Stimulated activated CD4-positive, alpha-beta T cell treated with anti-CD3 and anti-CD28 coated beads, Interleukin-12 subunit alpha, Interleukin-12 subunit beta, amount 100 ng/mL, for 4 hours (primary cell): ENCODE data around the gene ABL2.

Source experiments
- DNase-seq: peaks from one replicate; pipeline ENCODE4 v3.0.0-alpha.2; 2020

Gene ABL2

DNA sequence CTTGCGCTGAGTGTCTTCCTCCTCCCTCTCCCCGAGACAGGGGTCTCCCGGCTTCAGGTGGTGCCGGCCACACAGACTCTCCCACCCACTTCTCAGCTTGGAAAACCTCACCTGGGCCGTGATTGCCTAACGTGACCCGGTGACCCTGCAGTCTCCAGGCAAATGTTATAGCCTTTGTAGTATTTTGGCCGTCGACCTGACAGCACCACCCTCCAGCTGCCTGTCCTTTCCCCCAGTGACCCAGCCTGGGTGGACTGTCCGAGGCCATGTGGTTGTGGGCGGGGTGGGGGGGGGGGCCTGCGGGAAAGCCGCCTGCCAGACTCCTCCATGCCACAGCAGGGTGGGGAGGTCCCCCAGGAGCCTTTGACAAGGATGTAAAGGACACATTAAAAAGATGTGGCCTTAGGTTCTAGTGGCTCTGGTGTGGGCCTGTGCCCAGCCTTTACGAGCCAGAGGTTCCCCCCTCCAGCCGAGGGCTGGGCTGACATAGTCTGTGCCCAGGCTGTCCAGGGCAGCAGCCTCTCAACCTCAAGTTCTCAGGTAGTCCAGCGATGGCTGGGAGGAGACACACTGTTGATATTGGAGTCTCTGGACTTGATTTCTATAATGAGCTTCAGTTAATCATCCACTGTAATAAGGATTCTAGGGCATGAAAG, 139.5 kb downstream of the ABL2 start:
- no peak for DNase-seq

DNA sequence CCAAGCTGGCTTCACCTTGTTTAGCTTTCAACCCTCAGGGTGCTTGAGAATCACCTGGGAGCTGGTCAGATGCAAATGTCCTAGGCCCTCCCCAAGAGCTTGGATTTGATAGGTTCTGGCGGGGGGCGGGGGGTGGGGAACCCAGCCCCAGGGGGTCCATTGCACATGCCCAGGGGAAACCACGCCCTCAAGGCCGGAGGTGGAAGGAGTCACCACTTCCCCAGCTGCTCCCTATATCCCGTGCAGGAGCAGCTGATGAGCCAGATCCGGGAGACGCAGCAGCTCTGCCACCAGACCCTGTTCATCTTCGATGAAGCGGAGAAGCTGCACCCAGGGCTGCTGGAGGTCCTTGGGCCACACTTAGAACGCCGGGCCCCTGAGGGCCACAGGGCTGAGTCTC, 141.8 kb downstream of the ABL2 start:
- no peak for DNase-seq

DNA sequence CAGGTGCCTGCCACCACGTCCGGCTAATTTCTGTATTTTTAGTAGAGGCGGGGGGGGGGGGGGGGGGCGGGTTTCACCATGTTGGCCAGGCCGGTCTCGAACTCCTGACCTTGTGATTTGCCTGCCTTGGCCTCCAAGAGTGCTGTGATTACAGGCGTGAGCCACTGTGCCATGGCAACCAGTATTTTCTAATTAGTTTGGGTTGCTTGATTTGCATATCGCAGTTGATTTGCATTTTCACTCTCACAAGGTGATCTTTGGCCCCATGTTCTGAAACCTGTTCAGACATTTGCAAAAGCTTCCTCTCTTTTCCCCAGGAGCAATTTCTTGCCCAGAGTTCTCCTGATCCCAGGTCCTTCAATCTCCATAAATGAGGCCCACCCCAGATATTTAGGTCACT, 145.9 kb downstream of the ABL2 start:
- no peak for DNase-seq

DNA sequence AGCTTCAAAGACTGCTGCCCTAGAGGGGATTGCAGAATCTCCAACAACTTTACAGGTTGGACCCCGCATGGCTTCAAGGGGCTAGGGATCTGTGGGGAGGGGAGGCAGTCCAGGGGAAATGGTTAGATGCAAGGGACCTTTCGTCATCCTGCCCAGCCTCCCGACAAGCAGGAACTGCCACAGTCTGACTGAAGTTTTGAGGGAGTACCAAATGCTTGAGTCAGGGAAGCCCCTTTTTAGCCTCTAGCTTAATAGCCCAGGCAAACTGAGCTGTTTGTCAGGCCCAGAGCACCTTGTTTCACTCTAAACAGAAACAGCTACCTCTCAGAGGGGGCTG, 146.5 kb downstream of the ABL2 start:
- DNase-seq, result no peak

DNA sequence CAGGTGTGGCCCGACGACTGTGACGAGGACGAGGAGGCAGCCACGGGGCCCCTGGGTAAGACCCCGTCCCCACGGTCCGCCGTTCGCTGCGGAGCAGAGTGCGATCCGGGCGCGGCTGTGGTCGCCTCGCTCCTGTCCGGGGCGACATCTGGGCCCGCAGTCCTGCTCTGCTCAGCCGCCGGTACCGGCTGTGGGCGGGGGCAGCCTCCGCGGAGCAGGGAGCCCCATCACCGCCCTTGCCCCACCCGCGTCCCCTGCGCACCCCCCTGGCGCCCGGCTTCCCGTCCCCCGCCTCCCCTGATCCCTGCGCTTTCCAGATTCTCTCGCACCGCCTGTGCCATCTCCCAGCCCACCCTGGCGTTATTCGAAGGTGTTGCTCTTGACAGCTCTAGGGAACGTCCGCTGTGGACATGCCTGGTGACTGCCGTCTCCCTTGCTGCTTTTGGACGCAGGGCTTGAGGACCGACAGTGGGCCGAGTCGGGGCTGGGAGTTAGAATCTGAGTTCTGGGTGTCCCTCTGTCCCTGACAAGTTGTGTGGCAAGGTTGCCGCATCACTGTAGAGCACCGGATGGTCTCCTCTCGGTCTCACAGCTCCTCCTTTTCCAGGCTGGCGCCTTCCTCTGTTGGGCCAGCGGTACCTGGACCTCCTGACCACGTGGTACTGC, 147.0 kb downstream of the ABL2 start:
- DNase-seq, result peak; percentile 35

DNA sequence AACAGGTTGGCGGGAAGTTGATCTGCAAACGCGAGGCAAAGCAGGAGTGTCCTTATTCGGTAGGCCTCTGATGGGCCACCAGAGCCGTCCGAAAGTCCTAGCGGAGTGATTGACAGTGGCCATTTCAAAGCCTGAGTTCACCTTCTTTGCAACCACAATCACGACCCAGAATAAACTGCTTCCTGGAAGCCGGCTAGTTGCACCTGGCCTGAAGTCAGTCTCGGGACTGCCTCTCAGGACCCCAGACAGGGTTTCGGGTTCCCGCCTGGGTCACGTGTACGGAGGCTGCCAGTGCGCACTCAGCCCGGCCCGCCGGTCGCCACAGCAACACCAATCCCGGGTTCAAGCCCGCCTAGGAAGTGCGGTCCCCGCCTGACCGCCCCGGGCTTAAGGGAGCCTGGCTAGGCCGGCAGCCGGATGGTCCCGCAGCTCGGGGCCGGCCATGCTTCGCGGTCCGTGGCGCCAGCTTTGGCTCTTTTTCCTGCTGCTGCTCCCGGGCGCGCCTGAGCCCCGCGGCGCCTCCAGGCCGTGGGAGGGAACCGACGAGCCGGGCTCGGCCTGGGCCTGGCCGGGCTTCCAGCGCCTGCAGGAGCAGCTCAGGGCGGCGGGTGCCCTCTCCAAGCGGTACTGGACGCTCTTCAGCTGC, 147.7 kb downstream of the ABL2 start, which contains the start of gene TOR3A:
Gene TOR3A (plus strand): TSS at position 384 of the 646 bp plus-strand sequence. CDS start 59 bp downstream, at position 443.
- DNase-seq, result peak; percentile 69

DNA sequence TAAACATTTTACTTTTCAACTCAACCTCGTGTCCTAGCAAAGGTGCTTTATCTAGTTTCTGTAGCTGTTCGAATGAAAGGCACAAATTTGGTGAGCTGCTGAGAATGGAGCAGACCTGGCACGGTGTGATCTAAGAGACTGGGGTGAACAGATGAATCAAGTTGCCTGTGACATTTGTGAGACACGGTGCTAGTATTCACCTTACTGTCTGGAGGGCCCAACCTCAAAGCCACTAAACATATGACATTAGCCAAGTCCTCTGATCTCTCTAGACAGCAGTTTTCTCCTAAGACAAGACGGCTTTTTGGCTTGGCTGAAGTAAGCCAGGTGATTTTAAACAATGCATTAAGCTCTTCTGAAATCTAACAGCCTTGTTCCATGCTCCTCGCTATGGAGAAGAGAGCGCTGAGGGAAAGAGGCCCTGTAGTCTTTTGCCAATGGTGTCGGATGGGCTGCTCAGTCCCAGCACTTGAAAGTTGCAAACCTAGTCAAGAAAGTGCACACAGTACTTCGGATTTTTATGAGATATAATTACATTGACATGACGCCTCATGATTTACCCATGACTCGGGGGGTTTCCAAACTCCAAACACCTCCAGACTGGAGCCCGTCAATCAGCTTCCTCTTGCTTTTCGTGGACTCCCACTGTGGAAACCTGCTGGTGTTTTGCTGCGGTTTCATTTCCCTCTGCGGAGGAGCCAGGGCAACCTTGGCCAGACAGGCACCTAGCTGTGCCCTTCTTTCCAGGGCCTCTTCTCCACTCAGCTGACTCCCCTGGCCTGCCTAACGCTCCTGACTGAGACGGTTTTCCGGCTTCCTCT, 148.4 kb downstream of the ABL2 start:
- DNase-seq, result peak; percentile 21

DNA sequence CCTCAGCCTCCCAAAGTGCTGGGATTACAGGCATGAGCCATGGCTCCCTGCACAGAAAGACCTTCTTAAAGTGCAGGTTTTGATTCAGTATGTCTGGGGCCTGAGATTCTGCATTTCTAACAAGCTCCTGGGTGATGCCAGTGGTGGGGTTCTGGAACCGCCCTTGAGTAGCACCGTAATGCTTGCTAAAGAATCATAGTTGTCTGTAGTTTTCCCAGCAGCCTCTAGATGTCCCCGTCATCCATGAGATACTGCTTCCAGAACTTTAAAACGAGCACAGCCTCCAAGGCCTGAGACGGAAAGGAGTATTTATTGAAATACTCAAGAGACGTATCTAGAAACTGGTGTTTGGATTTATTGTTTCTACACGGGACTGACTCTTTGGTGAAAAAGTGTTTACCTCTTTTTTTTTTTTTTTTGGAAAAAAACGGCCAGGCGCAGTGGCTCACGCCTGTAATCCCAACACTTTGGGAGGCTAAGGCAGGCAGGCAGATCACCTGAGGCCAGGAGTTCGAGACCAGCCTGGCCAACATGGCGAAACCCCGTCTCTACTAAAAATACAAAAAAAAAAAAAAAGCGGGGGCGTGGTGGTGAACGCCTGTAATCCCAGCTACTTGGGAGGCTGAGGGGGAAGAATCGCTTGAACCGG, 150.2 kb downstream of the ABL2 start:
- peak; percentile 20 for DNase-seq

DNA sequence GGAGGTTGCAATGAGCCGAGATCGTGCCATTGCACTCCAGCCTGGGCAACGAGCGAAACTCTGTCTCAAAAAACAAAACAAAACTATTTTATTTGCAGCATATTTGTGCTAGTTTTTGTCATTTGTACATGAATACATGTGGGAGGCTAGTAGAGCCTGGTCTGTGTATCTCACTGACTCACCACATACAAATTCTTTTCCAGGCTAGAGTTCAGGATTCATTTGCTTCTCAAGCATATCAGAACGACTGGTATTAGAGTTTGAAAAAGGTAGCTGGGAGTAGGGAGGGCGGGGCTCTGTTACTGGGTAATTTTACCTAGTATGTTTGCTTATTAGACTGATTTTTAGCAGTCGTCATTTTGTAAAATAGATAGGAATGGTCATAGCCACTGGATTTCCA, 152.1 kb downstream of the ABL2 start:
- DNase-seq, result no peak

DNA sequence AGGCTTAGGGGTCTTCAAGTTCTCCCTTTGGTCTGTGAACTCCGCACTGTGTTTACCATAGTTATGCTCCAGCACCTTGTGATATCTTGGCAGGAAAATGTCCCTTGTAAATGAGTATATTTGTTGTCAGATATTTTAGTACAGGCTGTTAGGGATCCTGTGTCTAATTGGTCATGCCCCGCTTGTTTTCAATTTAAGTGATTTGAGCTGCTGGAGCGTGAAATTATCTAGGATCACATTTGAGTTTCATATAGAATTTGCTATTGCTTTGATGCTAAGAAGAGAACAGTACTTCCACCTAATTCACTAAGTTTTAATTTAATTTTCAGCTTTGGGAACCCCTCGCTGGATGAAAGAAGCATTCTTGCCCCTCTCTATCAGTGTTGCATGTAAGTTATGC, 163.0 kb downstream of the ABL2 start:
- DNase-seq, result no peak

DNA sequence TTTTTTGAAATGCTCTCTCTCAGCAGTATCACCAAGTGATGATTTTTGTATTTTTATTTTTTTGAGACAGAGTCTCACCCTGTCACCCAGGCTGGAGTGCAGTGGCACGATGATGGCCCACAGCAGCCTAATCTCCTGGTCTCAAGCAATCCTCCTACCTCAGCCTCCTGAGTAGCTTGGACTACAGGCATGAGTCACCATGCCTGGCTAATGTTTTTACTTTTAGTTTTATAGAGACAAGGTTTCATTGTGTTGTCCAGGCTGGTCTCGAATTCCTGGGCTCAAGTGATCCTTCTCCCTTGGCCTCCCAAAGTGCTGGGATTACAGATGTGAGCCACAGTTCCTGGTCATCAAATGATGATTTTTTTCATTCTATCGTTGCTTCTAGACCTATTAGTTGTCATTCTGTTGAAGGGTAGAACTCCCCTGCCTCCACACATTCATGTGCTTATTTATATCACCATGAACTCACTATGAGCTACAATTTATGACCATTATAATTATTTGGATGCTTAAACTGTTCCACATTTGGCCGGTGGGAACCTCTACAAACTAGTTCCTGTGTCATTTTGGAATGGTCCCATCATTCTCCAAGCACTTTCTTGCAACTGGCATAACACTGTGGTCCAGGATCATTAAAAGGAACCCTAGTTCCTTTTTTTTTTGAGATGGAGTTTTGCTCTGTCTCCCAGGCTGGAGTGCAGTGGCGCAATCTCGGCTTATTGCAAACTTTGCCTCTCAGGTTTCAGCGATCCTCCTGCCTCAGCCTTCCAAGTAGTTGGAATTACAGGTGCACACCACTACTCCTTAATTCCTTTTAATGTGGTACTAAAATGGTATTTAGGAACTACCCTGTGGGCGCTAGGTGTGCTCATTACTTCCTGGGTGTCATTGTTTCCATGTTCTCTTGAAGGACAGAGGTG, 167.9 kb downstream of the ABL2 start:
- no peak for DNase-seq

DNA sequence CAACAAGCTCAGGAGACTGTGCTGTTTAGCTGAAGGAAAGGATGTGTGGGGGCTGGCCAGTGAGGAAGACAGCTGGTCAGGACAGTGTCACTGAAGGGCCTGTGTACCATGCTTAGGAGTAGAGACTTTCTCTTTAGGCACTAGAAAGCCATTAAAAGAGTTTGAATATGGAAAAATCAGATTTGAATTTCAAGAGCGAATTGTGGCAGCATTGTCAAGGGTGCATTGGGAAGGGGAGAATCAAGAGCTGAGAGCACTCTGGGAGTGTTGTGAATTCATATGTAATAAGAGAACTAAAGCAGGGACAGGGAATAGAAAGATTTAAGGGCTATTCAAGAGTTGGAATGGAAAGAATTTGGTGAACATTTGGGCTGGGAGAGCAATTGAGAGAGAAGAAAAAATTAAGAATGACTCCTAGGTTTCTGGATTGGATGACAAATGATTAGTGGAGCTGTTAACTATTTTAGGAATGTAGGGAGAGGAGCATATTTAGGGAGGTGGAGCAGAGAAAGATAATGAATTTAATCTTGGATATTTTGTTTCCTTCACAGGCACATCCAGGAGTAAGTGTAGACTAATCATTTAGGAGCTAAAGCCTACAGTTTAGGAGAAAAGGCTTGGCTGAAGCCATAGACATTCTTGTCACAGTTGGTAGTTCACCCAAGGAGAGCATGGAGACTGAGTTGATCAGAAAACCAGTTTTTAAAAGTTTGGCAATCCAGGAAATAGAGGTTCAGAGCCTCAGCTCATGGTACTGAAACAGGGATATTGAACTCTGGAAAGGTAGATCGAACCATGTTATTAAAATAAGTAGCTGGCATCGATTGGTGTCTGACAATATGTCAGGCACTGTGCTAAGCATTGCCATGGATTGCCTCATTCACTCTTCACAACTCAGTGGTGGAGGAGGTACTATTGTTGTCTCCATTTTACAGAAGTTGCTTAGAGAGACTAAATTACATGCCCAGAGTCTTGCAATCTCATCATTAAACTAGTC, 170.7 kb downstream of the ABL2 start:
- DNase-seq, result no peak

DNA sequence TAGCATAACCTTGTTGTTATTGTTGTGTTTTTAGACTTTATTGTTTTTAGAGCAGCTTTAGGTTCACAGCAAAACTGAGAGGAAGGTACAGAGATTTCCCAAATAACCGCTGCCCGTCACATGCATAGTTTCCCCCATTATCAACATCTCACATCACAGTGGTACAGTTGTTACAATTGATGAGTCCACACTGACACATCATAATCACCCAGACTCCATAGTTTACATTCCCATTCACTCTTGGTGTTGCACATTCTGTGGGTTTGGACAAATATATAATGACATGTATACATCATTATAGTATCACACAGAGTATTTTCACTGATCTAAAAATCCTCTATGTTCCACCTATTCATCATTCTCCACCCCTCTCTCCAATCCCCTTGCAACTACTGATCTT, 173.5 kb downstream of the ABL2 start:
- DNase-seq, result no peak

DNA sequence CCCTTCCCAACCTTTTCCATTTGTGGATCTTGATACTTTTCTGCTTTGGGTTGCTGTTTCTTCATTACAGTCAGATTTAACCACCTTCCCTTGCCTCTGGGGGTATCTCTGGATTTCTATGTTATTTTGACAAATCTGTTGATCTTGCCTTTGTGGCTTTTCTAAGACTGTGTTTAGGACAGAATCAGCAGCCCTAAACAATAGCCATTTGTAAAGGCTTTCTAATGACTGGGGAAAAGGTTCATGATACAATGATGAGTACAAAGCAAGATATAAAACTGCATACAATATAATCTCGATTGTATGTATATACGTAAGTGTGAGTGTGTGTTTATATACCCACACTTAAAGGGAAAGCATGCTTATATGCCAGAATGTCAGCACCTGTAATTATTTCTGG, 176.0 kb downstream of the ABL2 start:
- no peak for DNase-seq

DNA sequence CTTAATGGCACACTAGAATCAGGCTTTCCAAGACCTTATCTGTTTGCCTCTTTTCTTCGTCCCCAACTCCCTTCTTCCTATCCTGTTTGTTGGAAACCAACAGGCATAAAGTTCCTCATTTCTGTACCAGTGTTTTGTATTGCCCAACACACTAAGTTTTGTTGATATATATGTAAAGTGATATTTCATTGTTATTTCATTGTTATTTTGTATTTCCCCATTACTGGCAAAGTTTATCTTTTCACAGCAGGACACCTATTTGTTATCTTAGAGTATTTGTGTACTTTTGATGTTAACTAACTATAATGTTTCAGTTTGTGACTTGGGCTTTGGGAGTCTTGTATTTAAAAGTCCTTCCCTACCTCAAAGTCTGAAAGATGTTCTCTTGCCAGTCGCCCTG, 176.7 kb downstream of the ABL2 start:
- DNase-seq, result no peak
